Hematopoietic multipotent progenitor cell treated with erythropoietin and hydrocortisone succinate and interleukin-3 and kit ligand, for 15 days (in vitro differentiated cells): ENCODE results near the gene TBX10.
"Not testable (repeated sequence)": the region's sequence is repeated elsewhere in the genome, so short reads cannot be mapped to it uniquely, and the experiment has no call there.

ENCODE experiments used
- DNase-seq: peaks from one replicate; pipeline ENCODE4 v3.0.0-alpha.2; 2015; ENCODE audit warnings: low spot score

The TBX10 gene

DNA sequence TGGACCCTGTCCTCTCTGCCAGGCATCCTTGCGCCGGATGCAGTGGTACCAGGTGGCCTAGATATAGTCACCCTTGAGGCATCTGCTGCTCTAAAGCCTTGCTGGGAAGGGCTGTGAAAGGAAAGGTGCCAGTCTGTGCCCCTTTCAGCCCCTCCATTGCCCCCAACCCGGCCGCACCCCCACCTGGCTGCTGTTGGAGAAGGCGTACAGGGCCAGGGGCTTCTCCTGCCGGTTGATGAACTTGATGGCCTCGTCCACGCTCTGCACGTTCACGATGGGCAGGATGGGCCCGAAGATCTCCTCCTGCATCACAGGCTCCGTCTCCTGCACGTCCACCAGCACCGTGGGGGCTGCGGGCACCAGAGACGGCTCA is 24.6 kb upstream of the TBX10 start:
- no peak for DNase-seq

- no peak for DNase-seq
These were observed 24.1 kb upstream of the TBX10 start for GRCh38 chr11:67663532-67664212.

GRCh38 chr11:67662835-67663531 is 23.4 kb upstream of the TBX10 start:
- no peak for DNase-seq

DNA sequence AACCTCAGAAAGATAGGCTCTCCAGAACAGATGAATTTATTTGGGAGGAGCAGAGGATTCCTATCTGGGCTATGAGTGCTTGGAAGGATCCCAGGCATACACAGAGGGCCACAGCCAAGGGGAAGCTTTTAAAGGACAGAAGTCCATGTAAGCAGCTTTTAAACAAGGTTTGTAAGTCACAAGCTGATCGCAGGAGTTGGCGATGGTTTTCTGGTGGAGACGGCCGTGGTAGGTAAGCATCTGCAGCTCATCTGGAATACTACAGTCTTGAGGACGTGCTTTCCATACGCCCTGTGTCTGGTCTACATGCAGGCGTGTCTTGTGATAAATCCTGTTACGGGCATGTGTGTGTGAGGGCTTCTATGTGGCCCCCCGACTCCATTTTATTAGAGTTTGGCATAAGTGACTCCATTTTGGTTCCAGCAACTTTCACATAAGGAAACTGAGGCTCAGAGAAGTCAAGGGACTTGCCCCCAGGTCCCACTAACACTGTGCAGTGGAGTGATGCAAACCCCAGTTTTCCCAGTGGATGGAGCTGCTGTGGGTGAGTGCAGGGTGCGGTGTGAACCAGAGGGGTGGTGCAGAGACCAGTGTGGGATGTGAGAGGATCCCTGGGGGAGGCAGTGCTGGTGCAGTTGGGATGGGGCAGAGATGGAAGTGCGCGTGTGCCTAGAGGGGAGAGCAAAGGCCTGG is 22.7 kb upstream of the TBX10 start:
- DNase-seq, result no peak

- DNase-seq, result not testable (repeated sequence)
These were observed 21.2 kb upstream of the TBX10 start for GRCh38 chr11:67660752-67661151.

DNA sequence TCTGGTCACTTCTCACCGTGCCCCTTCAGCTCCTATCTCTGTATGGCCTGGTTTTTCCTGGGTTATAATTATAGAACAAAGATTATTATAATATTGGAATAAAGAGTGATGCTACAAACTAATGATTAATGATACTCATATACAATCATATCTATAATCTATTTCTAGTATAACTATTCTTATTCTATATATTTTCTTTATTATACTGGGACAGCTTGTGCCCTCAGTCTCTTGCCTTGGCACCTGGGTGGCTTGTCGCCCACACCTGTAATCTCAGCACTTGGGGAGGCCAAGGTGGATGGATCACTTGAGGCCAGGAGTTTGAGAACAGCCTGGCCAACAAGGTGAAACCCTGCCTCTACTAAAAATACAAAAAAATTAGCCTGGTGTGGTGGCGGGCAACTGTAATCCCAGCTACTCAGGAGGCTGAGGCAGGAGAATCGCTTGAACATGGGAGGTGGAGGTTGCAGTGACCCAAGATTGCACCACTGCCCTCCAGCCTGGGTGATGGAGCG is 20.1 kb upstream of the TBX10 start:
- not testable (repeated sequence) for DNase-seq

DNA sequence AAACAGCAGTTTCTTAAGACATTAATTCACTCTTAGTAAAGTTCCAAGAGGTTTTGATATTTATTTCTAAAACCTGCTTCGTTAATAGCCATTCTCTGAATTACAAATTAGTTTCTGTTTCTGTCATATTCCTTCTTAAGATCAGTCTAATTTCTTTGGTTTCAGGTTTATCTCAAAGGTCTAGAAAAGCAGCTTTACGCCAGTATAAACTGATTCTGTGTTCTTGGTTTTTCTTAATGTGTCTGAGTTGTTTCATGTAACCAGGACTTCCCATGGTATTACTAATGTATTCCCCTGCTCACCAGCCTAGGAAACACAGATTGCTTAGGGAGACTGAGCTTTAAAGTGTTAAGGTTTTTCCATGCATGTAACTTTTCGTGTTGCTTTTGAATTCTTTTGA is 17.7 kb upstream of the TBX10 start:
- DNase-seq, result no peak

- no peak for DNase-seq
These were observed 16.8 kb upstream of the TBX10 start for GRCh38 chr11:67656278-67656922.

GRCh38 chr11:67654225-67654624 is 14.7 kb upstream of the TBX10 start:
- DNase-seq, result no peak

DNA sequence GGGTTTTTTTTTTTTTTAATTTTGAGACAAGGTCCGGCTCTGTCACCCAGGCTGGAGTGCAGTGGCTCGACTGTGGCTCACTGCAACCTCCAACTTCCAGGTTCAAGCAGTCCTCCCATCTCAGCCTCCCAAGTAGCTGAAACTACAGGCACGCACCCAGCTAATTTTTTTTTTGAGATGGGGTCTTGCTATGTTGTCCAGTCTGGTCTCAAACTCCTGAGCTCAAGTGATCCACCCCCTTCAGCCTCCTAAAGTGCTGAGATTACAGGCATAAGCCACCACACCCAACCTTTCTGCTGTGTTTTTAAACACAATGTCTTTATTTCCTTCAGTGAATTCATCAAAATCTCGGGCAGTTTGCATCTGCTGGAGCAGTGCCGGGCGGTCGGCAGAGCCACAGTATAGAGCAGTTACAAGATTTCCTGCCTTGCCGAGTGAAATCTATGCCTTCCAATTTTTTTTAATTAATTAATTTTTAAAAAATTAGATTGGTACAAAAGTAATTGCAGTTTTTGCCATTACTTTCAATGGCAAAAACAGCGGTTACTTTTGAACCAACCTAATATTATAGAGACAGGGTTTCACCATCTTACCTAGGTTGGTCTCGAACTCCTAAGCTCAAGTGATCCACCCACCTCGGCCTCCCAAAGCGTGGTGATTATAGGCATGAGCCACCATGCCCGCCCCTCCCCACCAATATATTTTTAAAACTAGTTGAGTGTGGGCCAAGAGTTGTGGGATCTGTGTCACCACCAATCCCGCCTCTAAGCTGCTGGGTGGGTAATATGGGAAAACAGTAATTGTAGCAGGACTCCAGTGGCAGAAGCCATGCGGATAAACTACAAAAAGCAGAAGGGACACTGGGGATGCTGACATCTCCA is 13.6 kb upstream of the TBX10 start:
- DNase-seq, result no peak

DNA sequence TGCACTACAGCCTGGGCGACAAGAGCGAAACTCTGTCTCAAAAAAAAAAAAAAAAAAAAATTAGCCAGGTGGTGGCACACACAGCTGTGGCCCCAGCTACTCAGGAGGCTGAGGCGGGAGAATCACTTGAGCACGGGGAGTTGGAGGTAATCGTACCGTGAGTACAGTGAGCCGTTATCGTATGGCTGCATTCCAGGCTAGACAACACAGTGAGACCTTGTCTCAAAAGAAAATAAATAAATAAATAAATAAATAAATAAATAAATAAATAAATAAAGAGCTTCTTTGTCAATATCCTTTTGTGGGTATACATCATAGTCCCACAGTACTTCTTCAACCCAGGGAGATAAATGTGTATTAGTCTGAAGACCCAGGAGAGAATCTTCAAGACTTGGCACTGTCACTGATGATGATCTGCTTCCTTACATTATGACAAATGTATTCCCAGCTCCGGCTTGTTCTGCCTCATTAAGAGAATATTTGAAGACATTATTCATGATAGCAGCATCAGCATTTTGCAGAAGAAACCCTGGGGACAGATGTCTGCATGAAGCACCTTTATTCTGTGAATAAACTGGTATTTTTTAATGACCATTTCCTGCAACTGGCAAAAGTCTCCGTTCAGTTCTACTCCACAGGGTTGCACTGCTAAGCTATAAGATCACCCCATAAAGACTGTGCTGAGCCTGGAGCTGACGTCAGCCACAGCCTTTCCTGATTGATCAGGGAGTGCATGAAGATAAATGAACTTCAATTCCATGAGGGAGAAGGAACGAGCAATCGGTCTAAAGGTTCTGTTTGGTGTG is 12.6 kb upstream of the TBX10 start:
- DNase-seq, result no peak

- no peak for DNase-seq
These were observed 10.3 kb upstream of the TBX10 start for GRCh38 chr11:67649634-67650510.

- DNase-seq, result no peak
These were observed 9.4 kb upstream of the TBX10 start for GRCh38 chr11:67648796-67649613.

DNA sequence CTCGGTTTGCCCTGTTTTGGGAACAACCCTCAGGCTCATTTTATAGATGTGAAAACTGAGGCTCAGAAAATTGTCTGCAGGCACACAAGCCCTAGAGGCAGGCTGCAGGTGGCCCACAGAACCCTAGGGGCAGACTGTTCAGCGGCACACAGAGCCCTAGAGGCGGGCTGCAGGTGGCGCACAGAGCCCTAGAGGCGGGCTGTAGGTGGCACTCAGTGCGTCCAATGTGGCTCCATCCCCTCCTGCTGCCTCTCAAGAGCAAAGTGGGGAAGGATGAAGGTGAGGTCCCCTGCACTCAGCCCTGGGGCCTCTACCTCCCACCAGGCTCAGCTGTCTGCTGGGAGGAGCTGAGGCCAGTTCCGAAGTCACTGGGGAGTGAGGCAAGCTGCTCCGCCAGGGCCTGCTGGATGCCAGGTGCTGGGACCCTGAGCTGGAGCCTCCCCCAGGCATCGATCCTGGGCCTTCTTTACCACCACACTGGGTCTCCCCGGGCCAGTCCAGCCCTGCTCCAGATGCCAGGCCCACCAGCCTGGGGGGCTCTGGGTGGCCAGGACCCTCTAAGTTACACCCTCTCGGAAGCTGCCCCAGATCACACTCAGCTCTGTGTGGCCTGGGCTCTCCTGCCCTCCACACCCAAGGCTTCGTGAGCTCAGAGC is 8.7 kb upstream of the TBX10 start:
- DNase-seq, result no peak

DNA sequence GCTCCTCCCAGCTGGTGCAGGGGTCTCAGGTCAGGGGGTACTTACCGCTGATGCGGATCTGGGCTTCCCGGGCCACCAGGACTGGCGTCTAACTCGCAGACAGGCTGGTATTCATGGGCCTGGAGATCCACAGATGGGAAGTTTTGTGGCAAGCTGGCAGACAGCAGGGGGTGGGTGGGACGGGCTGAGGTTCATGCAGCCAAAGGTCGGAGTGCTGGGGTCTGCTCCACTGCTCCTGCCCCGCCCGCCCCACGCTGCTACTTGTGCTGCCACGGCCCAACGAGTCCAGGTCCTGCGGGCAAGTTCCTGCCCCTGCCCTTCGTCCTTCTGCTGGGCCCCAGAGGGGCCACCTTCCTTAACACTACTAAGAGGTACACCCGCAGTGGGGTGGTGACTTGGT is 7.9 kb upstream of the TBX10 start:
- no peak for DNase-seq

GRCh38 chr11:67646535-67647336 is 7.2 kb upstream of the TBX10 start:
- no peak for DNase-seq
